H9 (cell line): ENCODE measurements around the gene MINAR2. TPM values are rescaled to one million over a fixed set of nuclear protein-coding genes. Genes with fewer than 3 reads are reported as not detected.

Experiments used
- DNase-seq: peaks from one replicate; pipeline ENCODE4 v3.0.0-alpha.2; 2017
- H2AFZ ChIP-seq: one replicate; pipeline ENCODE4 v1.6.1; 2013; ENCODE audit warnings: mild to moderate bottlenecking, low read length, control low read depth, moderate library complexity
- H2AK5ac ChIP-seq: 2 replicates; pipeline ENCODE4 v1.6.1; 2013; ENCODE audit warnings: low read length, control low read depth, mixed read lengths; ENCODE audit not compliant: insufficient read length
- H2BK120ac ChIP-seq: one replicate; pipeline ENCODE4 v1.6.1; 2013; ENCODE audit warnings: low read depth, mild to moderate bottlenecking, low read length, control low read depth, inconsistent platforms; ENCODE audit not compliant: poor library complexity, severe bottlenecking
- H2BK12ac ChIP-seq: 2 replicates; pipeline ENCODE4 v1.6.1; 2013; ENCODE audit warnings: low read length, control low read depth, mixed read lengths, low read depth; ENCODE audit not compliant: insufficient read length
- H2BK15ac ChIP-seq: 2 replicates; pipeline ENCODE4 v1.6.1; 2013; ENCODE audit warnings: low read depth, low read length, control low read depth
- H2BK20ac ChIP-seq: one replicate; pipeline ENCODE4 v1.6.1; 2013; ENCODE audit warnings: low read depth, mild to moderate bottlenecking, low read length, control low read depth, inconsistent platforms; ENCODE audit not compliant: poor library complexity, severe bottlenecking
- H2BK5ac ChIP-seq: 2 replicates; pipeline ENCODE4 v1.6.1; 2013; ENCODE audit warnings: low read length, control low read depth, mixed read lengths; ENCODE audit not compliant: insufficient read length
- H3K14ac ChIP-seq: 2 replicates; pipeline ENCODE4 v1.6.1; 2013; ENCODE audit warnings: low read length, control low read depth; ENCODE audit not compliant: insufficient read depth
- H3K18ac ChIP-seq: 2 replicates; pipeline ENCODE4 v1.6.1; 2013; ENCODE audit warnings: low read depth, mild to moderate bottlenecking, mixed read lengths, low read length, control low read depth; ENCODE audit not compliant: insufficient read length
- H3K23ac ChIP-seq: 2 replicates; pipeline ENCODE4 v1.6.1; 2013; ENCODE audit warnings: low read length, control low read depth, mixed read lengths, low read depth; ENCODE audit not compliant: insufficient read length
- H3K23me2 ChIP-seq: 2 replicates; pipeline ENCODE4 v1.6.1; 2013; ENCODE audit warnings: low read depth, mild to moderate bottlenecking, mixed read lengths, low read length, control low read depth; ENCODE audit not compliant: insufficient read length, poor library complexity, severe bottlenecking
- H3K27ac ChIP-seq: 2 replicates; pipeline ENCODE4 v1.5.1; 2013; ENCODE audit warnings: low read length, control low read depth, mixed read lengths, low read depth; ENCODE audit not compliant: insufficient read length
- H3K27me3 ChIP-seq: 2 replicates; pipeline ENCODE4 v1.6.1; 2013; ENCODE audit warnings: low read length, control low read depth, inconsistent platforms; ENCODE audit not compliant: insufficient read depth
- H3K4ac ChIP-seq: 2 replicates; pipeline ENCODE4 v1.6.1; 2013; ENCODE audit warnings: low read depth, mild to moderate bottlenecking, control low read depth, inconsistent platforms, low read length, moderate library complexity
- H3K4me1 ChIP-seq: 2 replicates; pipeline ENCODE4 v1.6.1; 2013; ENCODE audit warnings: low read length, control low read depth, inconsistent platforms; ENCODE audit not compliant: insufficient read depth
- H3K4me2 ChIP-seq: 2 replicates; pipeline ENCODE4 v1.6.1; 2013; ENCODE audit warnings: low read length, control low read depth, mixed read lengths; ENCODE audit not compliant: insufficient read length, insufficient read depth
- H3K56ac ChIP-seq: 2 replicates; pipeline ENCODE4 v1.6.1; 2013; ENCODE audit warnings: low read depth, mild to moderate bottlenecking, mixed read lengths, low read length, control low read depth; ENCODE audit not compliant: insufficient read length
- H3K79me1 ChIP-seq: 2 replicates; pipeline ENCODE4 v1.6.1; 2013; ENCODE audit warnings: low read depth, mild to moderate bottlenecking, moderate library complexity, low read length, control low read depth, inconsistent platforms; ENCODE audit not compliant: insufficient read depth, poor library complexity, severe bottlenecking
- H3K79me2 ChIP-seq: 2 replicates; pipeline ENCODE4 v1.6.1; 2013; ENCODE audit warnings: low read length, control low read depth, inconsistent platforms; ENCODE audit not compliant: insufficient read depth
- H3K9ac ChIP-seq: 2 replicates; pipeline ENCODE4 v1.6.1; 2013; ENCODE audit warnings: low read length, control low read depth, mixed read lengths; ENCODE audit not compliant: insufficient read length; ENCODE audit errors: extremely low read depth
- H3K9me3 ChIP-seq: one replicate; pipeline ENCODE4 v1.6.1; 2013; ENCODE audit warnings: low read depth, low read length, inconsistent platforms; ENCODE audit not compliant: control insufficient read depth
- H3T11ph ChIP-seq: one replicate; pipeline ENCODE4 v1.6.1; 2013; ENCODE audit warnings: mild to moderate bottlenecking, low read length, control low read depth, inconsistent platforms
- H4K20me1 ChIP-seq: one replicate; pipeline ENCODE4 v1.6.1; 2013; ENCODE audit not compliant: control insufficient read depth, insufficient read length, insufficient read depth
- H4K5ac ChIP-seq: 2 replicates; pipeline ENCODE4 v1.6.1; 2013; ENCODE audit warnings: low read depth, mild to moderate bottlenecking, mixed read lengths, low read length, control low read depth; ENCODE audit not compliant: insufficient read length
- H4K8ac ChIP-seq: replicated peaks from 2 replicates; pipeline ENCODE4 v1.6.1; 2013; ENCODE audit warnings: low read length, control low read depth, mixed read lengths, low read depth; ENCODE audit not compliant: insufficient read length
- H4K91ac ChIP-seq: 2 replicates; pipeline ENCODE4 v1.6.1; 2013; ENCODE audit warnings: low read depth, mild to moderate bottlenecking, moderate library complexity, mixed read lengths, low read length, control low read depth; ENCODE audit not compliant: insufficient read length
- H3K27ac Mint-ChIP-seq, 3 experiments: 2 replicates in 2 of 3; 3 replicates in 1 of 3; pipeline ENCODE4 v1.8.0; 2020 to 2021; ENCODE audit warnings: mixed read lengths in 3 of 3, mild to moderate bottlenecking in 1 of 3, moderate library complexity in 1 of 3
- H3K27me3 Mint-ChIP-seq: 2 replicates; pipeline ENCODE4 v1.8.0; 2021; ENCODE audit warnings: low read depth, mild to moderate bottlenecking, moderate library complexity, mixed read lengths
- H3K36me3 Mint-ChIP-seq, 3 experiments: 2 replicates in 2 of 3; 3 replicates in 1 of 3; pipeline ENCODE4 v1.8.0; 2020 to 2021; ENCODE audit warnings: low read depth in 3 of 3, mixed read lengths in 3 of 3; ENCODE audit not compliant: insufficient read depth in 1 of 3
- H3K4me1 Mint-ChIP-seq, 2 experiments: 2 replicates each; pipeline ENCODE4 v1.8.0; 2020; ENCODE audit warnings: mixed read lengths in 2 of 2
- H3K4me3 Mint-ChIP-seq, 2 experiments: 2 replicates in 1 of 2; 3 replicates in 1 of 2; pipeline ENCODE4 v1.8.0; 2020 to 2021; ENCODE audit warnings: mild to moderate bottlenecking in 2 of 2, mixed read lengths in 2 of 2, moderate library complexity in 1 of 2
- H3K9me3 Mint-ChIP-seq, 2 experiments: 2 replicates in 1 of 2; 3 replicates in 1 of 2; pipeline ENCODE4 v1.8.0; 2020; ENCODE audit warnings: mild to moderate bottlenecking in 2 of 2, mixed read lengths in 2 of 2, moderate library complexity in 1 of 2
- CTCF ChIP-seq: fragments of 200-600 bp; sonication (generic); conservative IDR thresholded peaks from 3 replicates; pipeline ENCODE4 v1.8.0; 2021; ENCODE audit warnings: antibody characterized with exemption, mild to moderate bottlenecking
- WGBS: extraction: QIAGEN DNeasy Blood & Tissue Kit; methylation state at CpG from one replicate; pipeline ENCODE4 v1.1.7; 2013; ENCODE audit warnings: missing lambda C conversion rate, low lambda C conversion rate, mixed read lengths; ENCODE audit not compliant: insufficient read length; ENCODE audit errors: extremely low coverage; 5-methylcytosine and 5-hydroxymethylcytosine counted together
- total RNA-seq: library from RNA; stranded (reverse); gene quantifications from 2 replicates; pipeline ENCODE4 v1.2.1, GENCODE V29; 2021

MINAR2 gene
- total RNA-seq, 1 experiment from 2014 or later = 0.09 TPM

- H2BK12ac ChIP-seq = no peak overlapping the region
Observed at GRCh38 chr5:129763651-129764050, 15.8 kb downstream of the MINAR2 start.

More at GRCh38 chr5:129763651-129764050, 15.8 kb downstream of the MINAR2 start:
- Histone ChIP-seq H3K4ac (no peak overlapping the region), H4K5ac (no peak overlapping the region), H3T11ph (no peak overlapping the region), H2BK120ac (no peak overlapping the region), H3K14ac (no peak overlapping the region), H3K23me2 (no peaks in the 10 kb centered on the region), H3K4me1 (peaks cover 3% of the 10 kb centered on the region), H3K56ac (no peak overlapping the region), H3K27me3 (no peaks in the 10 kb centered on the region), H2BK5ac (no peak overlapping the region), H4K91ac (no peak overlapping the region), H2AK5ac (no peak overlapping the region), H3K9me3 (no peaks in the 10 kb centered on the region), H3K27ac (no peak overlapping the region), H4K20me1 (no peaks in the 10 kb centered on the region), H3K79me2 (no peaks in the 10 kb centered on the region), H3K9ac (no peak overlapping the region), H2BK15ac (no peak overlapping the region), H3K18ac (no peak overlapping the region), H3K4me2 (no peak overlapping the region), H2AFZ (no peak overlapping the region), H3K79me1 (no peaks in the 10 kb centered on the region), H3K23ac (no peak overlapping the region), H4K8ac (no peak overlapping the region), H2BK20ac (no peak overlapping the region)
- no peaks in the 10 kb centered on the region for H3K36me3 Mint-ChIP-seq
- no peaks in the 10 kb centered on the region for H3K27me3 Mint-ChIP-seq
- no peak for TF ChIP-seq CTCF
- H3K4me3 Mint-ChIP-seq = no peak overlapping the region
- no peaks in the 10 kb centered on the region for H3K9me3 Mint-ChIP-seq
- peaks cover 12 to 19% of the 10 kb centered on the region in 2 experiments for H3K4me1 Mint-ChIP-seq
- H3K27ac Mint-ChIP-seq = no peak overlapping the region
- DNase-seq = no peak
- no CpG with 5 or more reads among the region's 1 CpG for WGBS
